Endothelial cell of umbilical vein (primary cell): ENCODE results near the gene KDM4C. TPM values are rescaled to one million over a fixed set of nuclear protein-coding genes. Genes with fewer than 3 reads are reported as not detected.

Source experiments
- BruUV-seq: library from RNA; stranded (reverse); fragments of 400-500 nt; replicated peaks from 2 replicates; lab custom pipeline; 2021; lab: Mats Ljungman, UMichigan
- CTCF ChIA-PET: fragments of 300-600, 350-600 bp; sonication (Branson Sonifier 250); formaldehyde crosslinking; loops from one replicate; lab custom pipeline; 2021; ENCODE audit warnings: antibody characterized with exemption, inconsistent platforms; lab: Charles Lee
- POLR2A ChIA-PET: fragments of 300-600, 350-600 bp; sonication (Branson Sonifier 250); formaldehyde crosslinking; loops from one replicate; lab custom pipeline; 2021; ENCODE audit warnings: antibody characterized with exemption, inconsistent platforms; lab: Charles Lee
- DNase-seq: peaks from one replicate; pipeline ENCODE4 v3.0.0-alpha.2; 2011; ENCODE audit warnings: low read depth, low spot score
- FAIRE-seq: peaks from 2 replicates; lab custom pipeline; 2011; peaks lifted over from hg19 to GRCh38; lab: Jason Lieb, UNC
- H2AFZ ChIP-seq: 2 replicates; pipeline ENCODE4 v1.6.0; 2012; ENCODE audit warnings: low read depth, low read length, control low read depth, inconsistent platforms
- H3K27ac ChIP-seq: 2 replicates; pipeline ENCODE4 v1.5.1; 2011; ENCODE audit warnings: low read depth, mild to moderate bottlenecking, control low read depth, low read length, moderate library complexity; ENCODE audit not compliant: insufficient read depth
- H3K27me3 ChIP-seq, 2 experiments: 2 replicates each; pipeline versions ENCODE4 v1.6.0 to v1.6.1; 2011; ENCODE audit warnings: low read length in 2 of 2, mixed read lengths in 1 of 2; ENCODE audit not compliant: control insufficient read depth in 2 of 2, insufficient read depth in 2 of 2
- H3K36me3 ChIP-seq, 2 experiments: 2 replicates in 1 of 2; 3 replicates in 1 of 2; pipeline ENCODE4 v1.5.1; 2011; ENCODE audit warnings: low read length in 2 of 2, mild to moderate bottlenecking in 1 of 2, moderate library complexity in 1 of 2; ENCODE audit not compliant: control insufficient read depth in 2 of 2, insufficient read depth in 2 of 2; ENCODE audit errors: extremely low read depth in 1 of 2
- H3K4me1 ChIP-seq: 3 replicates; pipeline ENCODE4 v1.5.1; 2011; ENCODE audit warnings: mild to moderate bottlenecking, low read length; ENCODE audit not compliant: control insufficient read depth, insufficient read depth; ENCODE audit errors: extremely low read depth
- H3K4me2 ChIP-seq: 2 replicates; pipeline ENCODE4 v1.6.1; 2011; ENCODE audit warnings: low read length, control low read depth, mixed read lengths; ENCODE audit not compliant: insufficient read depth
- H3K4me3 ChIP-seq, 3 experiments: fragments of 200-600 bp in 1 of 3; sonication (generic), shearing (Covaris generic) in 1 of 3; replicated peaks in 1 of 3; 2 replicates each; pipeline ENCODE4 v1.5.1; 2011 to 2016; ENCODE audit warnings: control low read depth in 3 of 3, low read length in 3 of 3, mild to moderate bottlenecking in 2 of 3, inconsistent platforms in 1 of 3, low read depth in 1 of 3, moderate library complexity in 1 of 3; ENCODE audit not compliant: insufficient read depth in 1 of 3
- H3K79me2 ChIP-seq: 2 replicates; pipeline ENCODE4 v1.6.0; 2012; ENCODE audit warnings: low read length, inconsistent platforms; ENCODE audit not compliant: control insufficient read depth, insufficient read depth
- H3K9ac ChIP-seq: replicated peaks from 2 replicates; pipeline ENCODE3; 2011; ENCODE audit warnings: low read length, control low read depth; ENCODE audit not compliant: insufficient read depth; ENCODE audit errors: extremely low read depth
- H3K9me1 ChIP-seq: replicated peaks from 3 replicates; pipeline ENCODE4 v1.6.0; 2011; ENCODE audit warnings: mild to moderate bottlenecking, low read length; ENCODE audit not compliant: control insufficient read depth, insufficient read depth; ENCODE audit errors: extremely low read depth
- H3K9me3 ChIP-seq: replicated peaks from 2 replicates; pipeline ENCODE4 v1.5.1; 2012; ENCODE audit warnings: low read length, inconsistent platforms; ENCODE audit not compliant: control insufficient read depth, insufficient read depth
- H4K20me1 ChIP-seq: replicated peaks from 2 replicates; pipeline ENCODE3; 2011; ENCODE audit warnings: mild to moderate bottlenecking, low read length; ENCODE audit not compliant: control insufficient read depth, insufficient read depth; ENCODE audit errors: extremely low read depth
- CTCF ChIP-seq, 2 donors: IDR thresholded peaks; 1 replicate in 1 of 2; 2 replicates in 1 of 2; pipeline ENCODE4 v1.5.1; 2011; ENCODE audit warnings: low read length in 2 of 2, mild to moderate bottlenecking in 2 of 2, moderate library complexity in 2 of 2, control low read depth in 1 of 2, inconsistent platforms in 1 of 2, low read depth in 1 of 2; ENCODE audit not compliant: insufficient read depth in 1 of 2; ENCODE audit errors: extremely low read depth in 1 of 2
- FOS ChIP-seq: IDR thresholded peaks from 2 replicates; pipeline ENCODE4 v1.6.1; 2011; ENCODE audit warnings: mild to moderate bottlenecking, low read length, moderate library complexity, borderline replicate concordance; ENCODE audit not compliant: insufficient read depth
- GATA2 ChIP-seq: IDR thresholded peaks from 2 replicates; pipeline ENCODE4 v1.7.0; 2011; ENCODE audit warnings: low read depth, mild to moderate bottlenecking, moderate library complexity, mixed read lengths, low read length; ENCODE audit not compliant: insufficient read length, insufficient read depth
- MAX ChIP-seq: IDR thresholded peaks from 2 replicates; pipeline ENCODE4 v1.6.1; 2011; ENCODE audit not compliant: insufficient read depth, insufficient read length
- POLR2A ChIP-seq: IDR thresholded peaks from 2 replicates; pipeline ENCODE4 v1.6.1; 2012; ENCODE audit warnings: low read depth, mild to moderate bottlenecking, control low read depth, low read length
- POLR2AphosphoS5 ChIP-seq: IDR thresholded peaks from 2 replicates; pipeline ENCODE4 v1.6.1; 2012; ENCODE audit warnings: low read depth, mild to moderate bottlenecking, control low read depth, low read length, moderate library complexity; ENCODE audit not compliant: insufficient read depth
- dilution Hi-C: fragments of 300-500 bp; cut with MboI; formaldehyde crosslinking; loops from one replicate; pipeline ENCODE4 v1.15.0; 2019; ENCODE audit warnings: low sequenced_read_pairs; ENCODE audit not compliant: extremely low pct_ligation_motif_present
- intact Hi-C: fragments of 100-400 bp; cut with micrococcal nuclease; formaldehyde crosslinking; loops from one replicate; pipeline ENCODE4 v1.10.0; 2022
- polyA plus RNA-seq, 4 experiments: library from polyadenylated mRNA; depleted of rRNA in 3 of 4; stranded (reverse) in 3 of 4; unstranded in 1 of 4; fragments of >200 nt; gene quantifications; 2 replicates each; pipeline versions ENCODE4 v1.2.1 to v1.2.3, GENCODE V29; 2011 to 2012; ENCODE audit warnings: missing spikeins in 1 of 4
- total RNA-seq: library from RNA; stranded (reverse); gene quantifications from 2 replicates; pipeline ENCODE4 v1.2.3, GENCODE V29; 2021

The KDM4C gene
- total and polyA plus RNA-seq, 2 donors (not counting 3 experiments of a cell fraction or from before 2014, with no cell fraction given) = 5.4 to 15.0 TPM

DNA sequence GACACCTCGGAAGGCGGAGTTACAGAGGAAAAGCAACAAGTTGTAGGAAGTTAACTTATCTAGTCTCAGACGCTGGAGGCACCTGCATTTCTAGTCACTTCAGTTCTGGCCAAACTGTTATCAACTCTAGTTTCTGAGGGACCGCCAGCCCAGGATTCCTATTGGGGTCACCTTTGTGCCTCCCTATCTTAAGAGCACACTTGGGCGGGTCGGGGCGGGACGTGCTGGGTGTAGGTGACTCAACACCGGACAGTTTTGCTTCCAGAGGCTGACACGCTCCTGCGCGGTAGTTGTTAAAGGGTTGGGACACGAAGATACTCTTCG, 679 bp upstream of the KDM4C start:
- H3K4me2 ChIP-seq = peak overlapping the region; percentile 67
- H3K4me3 ChIP-seq = peak overlapping the region; percentile 84 to 92 (median 87)
- no TSS peak for BruUV-seq
- peak overlapping the region; percentile 97 for H3K9ac ChIP-seq
- no peaks in the 10 kb centered on the region for H3K9me3 ChIP-seq
- FAIRE-seq (peak; percentile 94), DNase-seq (peak; percentile 88)
- intact Hi-C loops = loop anchor here (1.0 to 5.0 kb wide), 5 partner anchors 31 to 145 kb away; no protein-coding TSS in a partner anchor
- H3K27ac ChIP-seq = peak overlapping the region; percentile 93
- peaks cover 10% of the 10 kb centered on the region for H3K4me1 ChIP-seq
- POLR2A ChIA-PET = interaction anchor here (1.0 to 2.0 kb wide), 3 partner anchors 23 to 75 kb away, joined by 3 to 7 read pairs (median 4); no protein-coding TSS in a partner anchor
- peaks cover 12% of the 10 kb centered on the region for H3K79me2 ChIP-seq
- CTCF ChIA-PET = interaction anchor here (1.4 to 1.5 kb wide), 2 partner anchors 70 to 703 kb away, joined by 4 to 7 read pairs; no protein-coding TSS in a partner anchor
- H3K36me3 ChIP-seq = no peaks in the 10 kb centered on the region
- no peaks in the 10 kb centered on the region for H3K9me1 ChIP-seq
- H4K20me1 ChIP-seq = no peaks in the 10 kb centered on the region
- TF ChIP-seq CTCF (IDR thresholded peaks at IDR 0.05; ENCODE audit: extremely low read depth in 1 of 2, insufficient read depth in 1 of 2, low read depth in 1 of 2, low read length in 2 of 2) (no peak), FOS (peak; percentile 30), GATA2 (no peak), POLR2A (no peak), POLR2AphosphoS5 (no peak), MAX (no peak)
- H3K27me3 ChIP-seq = peaks cover 0 to 2% of the 10 kb centered on the region in 2 experiments
- dilution Hi-C loops = no loop called here
- H2AFZ ChIP-seq = peak overlapping the region; percentile 94
